ENCODE data around the gene DAAM2.

Gene DAAM2

GRCh38 chr6:39952167-39952566 is 160.0 kb downstream of the DAAM2 start:
- Histone ChIP-seq H3K9ac (ENCODE audit: low read length) (no peak overlapping the region), H3K27me3 (ENCODE audit: control insufficient read depth in 1 of 2, insufficient read depth in 2 of 2, low read length in 2 of 2) (no peaks in the 10 kb centered on the region), H3K4me3 (ENCODE audit: low read depth in 1 of 2, low read length in 2 of 2) (no peak overlapping the region), H3K27ac (ENCODE audit: low read depth, low read length) (no peak overlapping the region), H3K9me3 (ENCODE audit: low read length) (no peaks in the 10 kb centered on the region), H3K4me1 (ENCODE audit: insufficient read depth, low read length) (no peaks in the 10 kb centered on the region), H3K36me3 (ENCODE audit: insufficient read depth, low read length) (no peaks in the 10 kb centered on the region)

GRCh38 chr6:39953076-39953618 is 161.0 kb downstream of the DAAM2 start:
- Histone ChIP-seq H3K9me3 (ENCODE audit: low read length) (no peaks in the 10 kb centered on the region), H3K36me3 (ENCODE audit: insufficient read depth, low read length) (no peaks in the 10 kb centered on the region), H3K27ac (ENCODE audit: low read depth, low read length) (no peak overlapping the region)

More at GRCh38 chr6:39953076-39953618, 161.0 kb downstream of the DAAM2 start:
- no peaks in the 10 kb centered on the region for H3K4me1 ChIP-seq (ENCODE audit: insufficient read depth, low read length)
- H3K9ac ChIP-seq (ENCODE audit: low read length) = no peak overlapping the region
- no peak overlapping the region for H3K4me3 ChIP-seq (ENCODE audit: low read depth in 1 of 2, low read length in 2 of 2)
- H3K27me3 ChIP-seq (ENCODE audit: control insufficient read depth in 1 of 2, insufficient read depth in 2 of 2, low read length in 2 of 2) = no peaks in the 10 kb centered on the region

Data from muscle layer of colon (tissue), 2 donors.